ENCODE results near the gene GSK3B.
"Not testable (repeated sequence)": the region's sequence is repeated elsewhere in the genome, so short reads cannot be mapped to it uniquely, and the experiment has no call there.

GSK3B gene

GRCh38 chr3:119934249-119934648 lies 160.0 kb downstream of the GSK3B start:
- no peak for DNase-seq (ENCODE audit: low read depth in 2 of 2)

DNA sequence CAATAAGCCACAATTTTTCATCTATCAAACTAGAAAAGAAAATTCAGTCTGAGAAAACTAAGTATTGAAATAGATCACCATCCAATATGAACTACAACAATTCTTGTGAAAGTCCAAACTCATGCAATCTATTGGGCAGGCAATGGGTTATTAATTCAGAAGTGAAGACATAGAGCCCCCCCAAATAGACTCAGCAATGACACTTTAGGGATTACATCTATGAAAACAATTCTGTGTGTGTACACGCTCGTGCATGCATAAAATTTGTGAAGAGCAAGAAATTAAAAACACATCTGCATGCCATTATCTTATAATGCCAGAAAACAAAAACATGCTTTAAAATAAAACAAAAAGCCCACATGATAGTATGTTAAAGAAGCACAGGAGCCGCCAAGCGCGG lies 161.0 kb downstream of the GSK3B start:
- no peak for DNase-seq (ENCODE audit: low read depth in 2 of 2)

DNA sequence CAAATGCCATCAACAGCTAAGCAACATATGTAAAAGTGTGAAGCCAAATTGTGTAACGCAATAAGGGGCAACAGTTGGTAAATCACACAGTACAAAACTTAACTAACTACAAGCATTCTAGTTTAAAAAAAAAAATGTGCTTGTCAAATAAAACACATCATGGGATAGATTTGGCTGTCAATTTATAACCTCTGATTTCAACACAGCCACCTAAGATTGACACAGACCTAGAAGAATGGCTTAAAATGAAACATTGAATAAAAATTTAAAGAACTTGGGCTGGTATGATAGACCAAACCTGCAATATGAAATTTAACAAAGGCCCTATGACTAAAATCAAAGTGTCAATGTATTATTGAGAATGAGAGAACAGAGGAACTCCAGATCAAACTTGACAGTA lies 164.0 kb downstream of the GSK3B start:
- no peak for DNase-seq (ENCODE audit: low read depth in 2 of 2)

DNA sequence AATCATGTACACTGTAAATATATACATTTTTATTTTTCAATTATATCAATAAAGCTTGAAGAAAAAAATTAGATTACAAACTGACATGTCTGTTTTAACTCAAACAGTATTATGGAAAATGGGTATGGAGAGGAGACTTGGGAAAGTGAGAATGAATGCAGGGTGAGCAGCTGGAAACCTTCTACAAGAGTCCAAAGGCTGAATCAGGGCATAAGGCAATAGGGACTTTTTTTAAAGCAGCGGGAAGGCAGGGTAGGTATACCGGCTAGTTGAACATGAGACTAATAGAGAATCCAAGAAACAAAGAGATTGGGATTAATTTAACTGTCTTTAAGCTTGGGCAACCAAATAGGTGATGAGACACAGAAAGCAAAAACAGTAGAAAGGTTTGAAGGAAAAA lies 167.1 kb downstream of the GSK3B start:
- DNase-seq (ENCODE audit: low read depth in 2 of 2), result no peak

GRCh38 chr3:119924111-119925094 lies 169.8 kb downstream of the GSK3B start:
- no peak for DNase-seq (ENCODE audit: low read depth in 2 of 2)

DNA sequence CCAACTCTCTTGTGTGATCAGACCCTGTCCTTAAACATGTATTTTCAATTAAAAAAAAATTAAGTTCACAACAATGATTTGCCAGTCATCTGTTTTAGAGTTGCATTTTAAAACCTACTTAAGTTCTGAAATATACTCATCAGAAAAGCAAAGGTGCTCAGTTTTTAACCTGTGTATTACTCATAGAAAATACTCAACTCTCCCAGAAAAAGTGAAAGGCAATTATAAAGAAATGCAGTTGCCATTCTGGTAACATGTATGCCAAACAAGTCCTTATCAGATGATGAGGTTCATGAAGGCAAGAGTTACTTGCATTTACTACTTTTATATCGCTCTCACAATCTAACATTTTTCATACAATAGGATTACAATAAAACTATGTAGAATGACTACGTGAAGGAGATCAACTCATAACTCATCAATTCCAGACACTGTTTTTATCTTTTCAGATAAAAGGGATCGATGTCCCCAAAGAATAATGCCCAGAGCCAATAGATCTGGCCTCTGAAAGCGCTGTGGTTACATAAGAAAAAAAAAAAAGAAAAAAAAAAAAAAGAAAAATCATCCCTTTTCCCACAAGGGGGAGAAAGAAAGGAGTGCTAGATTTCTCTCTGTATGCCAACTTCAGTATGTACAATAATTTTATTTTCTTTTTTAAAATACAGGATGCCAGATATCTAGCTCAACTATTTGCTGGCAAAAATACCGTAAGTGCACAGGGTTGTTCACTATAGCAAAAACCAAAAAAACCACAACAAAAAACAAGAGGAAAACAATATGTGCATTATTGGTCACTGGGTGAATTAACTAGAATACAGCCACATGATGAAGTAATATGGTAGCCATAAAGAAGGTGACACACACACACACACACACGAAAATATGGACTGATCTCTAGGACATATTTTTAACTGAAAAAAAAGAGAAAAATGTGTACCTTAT lies 175.0 kb downstream of the GSK3B start:
- DNase-seq (ENCODE audit: low read depth in 2 of 2), result no peak

GRCh38 chr3:119913021-119913420 lies 181.2 kb downstream of the GSK3B start:
- no peak for DNase-seq (ENCODE audit: low read depth in 2 of 2)

GRCh38 chr3:119912220-119912619 lies 182.0 kb downstream of the GSK3B start:
- DNase-seq (ENCODE audit: low read depth in 2 of 2), result no peak

GRCh38 chr3:119911748-119912147 lies 182.5 kb downstream of the GSK3B start:
- DNase-seq (ENCODE audit: low read depth in 2 of 2), result no peak

DNA sequence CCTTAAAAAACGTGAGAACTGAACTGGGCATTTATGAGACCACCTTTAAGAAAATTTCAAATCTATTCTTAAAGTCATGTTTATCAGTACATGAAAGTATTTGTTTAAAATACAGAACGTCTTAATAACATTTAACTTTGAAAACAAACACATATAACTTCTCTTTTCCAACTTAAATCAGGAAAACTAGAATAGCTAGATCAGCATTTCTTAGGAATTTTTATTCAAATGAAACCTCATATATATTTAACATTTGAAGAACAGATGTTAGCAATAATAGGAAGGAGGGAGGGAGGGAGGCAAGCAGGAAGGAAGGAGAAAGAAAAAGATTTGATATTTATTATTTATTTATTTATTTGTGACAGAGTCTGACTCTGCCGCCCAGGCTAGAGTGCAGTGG lies 192.2 kb downstream of the GSK3B start:
- no peak for DNase-seq (ENCODE audit: low read depth in 2 of 2)

DNA sequence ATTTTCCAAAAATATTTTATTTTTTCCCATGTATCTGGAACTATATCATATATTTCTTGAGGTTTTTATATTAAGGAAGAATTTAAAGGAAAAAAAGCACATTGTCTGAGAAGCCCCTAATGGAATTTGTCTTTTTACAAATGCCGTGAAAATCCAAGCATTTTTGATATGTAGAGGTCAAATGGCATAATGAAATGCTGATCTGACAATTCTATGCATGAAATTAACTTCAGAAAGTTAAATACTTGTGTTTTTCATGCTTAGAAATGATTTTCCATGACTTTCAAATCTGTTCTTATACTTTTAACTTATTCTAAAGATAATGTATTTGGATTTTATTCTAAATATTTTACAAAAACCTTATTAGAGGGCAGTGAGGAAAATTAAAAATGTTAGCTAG lies 193.1 kb downstream of the GSK3B start:
- DNase-seq (ENCODE audit: low read depth in 2 of 2), result no peak

- DNase-seq (ENCODE audit: low read depth in 2 of 2), result no peak
Measured at GRCh38 chr3:119899192-119899511, 195.1 kb downstream of the GSK3B start.

GRCh38 chr3:119898478-119899191 lies 195.6 kb downstream of the GSK3B start:
- DNase-seq (ENCODE audit: low read depth in 2 of 2), result no peak

- DNase-seq (ENCODE audit: low read depth in 2 of 2), result no peak
Measured at GRCh38 chr3:119894195-119894594, 200.1 kb downstream of the GSK3B start.

GRCh38 chr3:119893769-119894168 lies 200.5 kb downstream of the GSK3B start:
- DNase-seq (ENCODE audit: low read depth in 2 of 2), result no peak

DNA sequence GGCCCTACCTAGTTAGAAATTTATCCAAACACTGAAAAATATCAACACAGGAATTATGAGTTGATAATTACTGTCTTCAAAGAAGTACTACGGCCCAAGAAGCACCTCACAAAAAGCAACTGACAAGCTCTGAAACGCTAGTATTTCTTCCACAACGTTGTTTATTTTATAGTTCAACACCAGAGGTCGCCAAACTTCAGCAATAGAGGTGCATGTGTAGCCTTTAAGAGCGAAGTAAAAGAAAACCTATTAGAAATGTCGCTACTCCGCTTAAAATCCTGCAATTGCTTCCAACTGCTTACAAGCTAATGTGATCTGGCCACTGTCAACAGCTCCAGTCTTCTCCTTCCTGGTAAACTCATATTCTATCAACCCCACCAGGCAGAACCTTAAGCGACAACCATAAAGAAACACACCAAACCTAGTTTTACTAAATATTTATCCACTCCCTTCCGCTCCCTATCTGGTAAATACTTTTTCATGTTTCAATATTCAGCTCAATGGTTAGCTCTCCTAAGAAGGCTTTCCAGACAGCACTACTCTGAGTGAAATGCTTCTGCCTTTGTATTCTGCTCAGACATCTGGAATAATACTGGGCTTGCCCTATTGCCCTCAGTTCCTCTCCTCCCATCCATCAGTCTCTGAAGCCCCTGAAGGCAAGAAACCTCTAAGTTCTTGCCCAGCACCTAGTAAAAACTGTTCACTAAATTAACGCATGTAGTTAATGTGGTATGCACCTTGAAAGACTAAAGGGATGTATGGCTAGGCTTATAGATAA lies 202.1 kb downstream of the GSK3B start:
- no peak for DNase-seq (ENCODE audit: low read depth in 2 of 2)

- not testable (repeated sequence) for DNase-seq (ENCODE audit: low read depth in 2 of 2)
Measured at GRCh38 chr3:119888681-119889080, 205.6 kb downstream of the GSK3B start.

DNA sequence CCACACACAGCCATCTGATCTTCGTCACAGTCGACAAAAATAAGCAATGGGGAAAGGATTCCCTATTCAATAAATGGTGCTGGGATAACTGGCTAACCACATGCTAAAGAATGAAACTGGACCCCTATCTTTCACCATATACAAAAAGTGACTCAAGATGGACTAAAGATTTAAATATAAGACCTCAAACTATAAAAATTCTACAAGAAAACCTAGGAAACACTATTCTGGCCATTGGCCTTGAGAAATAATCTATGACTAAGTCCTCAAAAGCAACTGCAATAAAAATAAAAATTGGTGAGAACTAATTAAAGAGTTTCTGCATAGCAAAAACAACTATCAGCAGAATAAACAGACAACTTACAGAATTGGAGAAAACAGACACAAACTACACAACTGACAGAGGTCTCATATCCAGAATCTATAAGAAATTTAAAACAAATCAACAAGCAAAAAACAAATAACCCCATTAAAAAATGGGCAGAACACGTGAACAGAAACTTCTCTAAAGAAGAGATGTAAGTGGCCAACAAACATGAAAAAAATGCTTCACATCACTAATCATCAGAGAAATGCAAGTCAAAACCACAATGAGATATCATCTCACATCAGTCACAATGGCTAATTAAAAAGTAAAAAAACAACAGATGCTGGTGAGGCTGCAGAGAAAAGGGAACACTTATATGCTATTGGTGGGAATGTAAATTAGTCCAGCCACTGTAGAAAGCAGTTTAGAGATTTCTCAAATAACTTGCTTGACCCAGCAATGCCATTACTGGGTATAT lies 208.3 kb downstream of the GSK3B start:
- no peak for DNase-seq (ENCODE audit: low read depth in 2 of 2)

GRCh38 chr3:119884161-119884557 lies 210.1 kb downstream of the GSK3B start:
- DNase-seq (ENCODE audit: low read depth in 2 of 2), result no peak

DNA sequence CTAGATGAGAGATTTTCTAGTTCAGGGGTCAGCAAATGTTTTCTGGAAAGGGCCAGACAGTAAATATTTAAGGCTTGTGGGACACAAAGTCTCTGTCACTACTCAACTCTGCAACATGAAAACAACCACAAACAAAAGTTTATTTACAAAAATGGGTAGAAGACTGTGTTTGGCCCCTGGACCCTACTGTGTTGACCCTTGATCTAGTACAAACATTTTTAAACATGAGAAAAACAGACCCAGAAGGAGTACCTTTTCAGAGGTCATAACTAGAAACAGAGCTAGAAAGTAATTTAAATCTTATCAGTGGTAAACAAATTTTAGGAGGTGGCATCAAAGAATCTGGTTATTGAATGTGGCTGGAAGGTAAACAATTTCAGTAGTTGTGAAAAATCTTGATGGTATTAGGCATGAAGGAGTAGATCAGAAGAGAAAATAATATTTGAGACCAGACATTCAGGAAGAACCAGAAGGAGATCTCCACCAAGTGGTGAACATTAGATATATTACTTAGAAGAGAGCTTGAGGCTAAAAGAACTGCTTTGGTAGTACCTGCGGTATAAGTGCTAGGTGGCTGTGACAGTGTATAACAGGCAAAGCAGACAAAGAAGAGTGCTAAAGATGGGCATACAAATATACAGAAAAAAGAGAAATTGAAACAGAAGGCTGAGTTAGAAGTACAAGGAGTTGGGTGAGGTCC lies 210.6 kb downstream of the GSK3B start:
- no peak for DNase-seq (ENCODE audit: low read depth in 2 of 2)
